ENCODE data around the gene LSM11.

DNA sequence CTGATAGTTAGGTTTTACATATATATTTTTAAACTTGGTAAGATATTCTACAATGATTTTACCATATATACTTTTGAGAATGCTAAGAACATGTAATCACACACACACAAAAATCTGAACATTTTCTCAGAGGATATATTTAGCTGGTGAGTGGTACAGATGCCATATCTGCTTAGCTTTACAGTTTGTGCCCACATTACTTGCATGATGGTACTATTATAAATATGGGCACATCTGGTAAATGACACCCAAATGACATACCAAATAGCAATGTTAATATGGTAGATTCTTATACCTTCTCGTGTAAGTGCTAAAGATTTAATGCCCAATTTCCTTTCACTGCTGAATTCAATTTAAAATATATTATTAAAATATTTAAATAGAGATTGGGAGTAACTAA, 56.6 kb downstream of the LSM11 start:
- TF ChIP-seq, protein P1, sequence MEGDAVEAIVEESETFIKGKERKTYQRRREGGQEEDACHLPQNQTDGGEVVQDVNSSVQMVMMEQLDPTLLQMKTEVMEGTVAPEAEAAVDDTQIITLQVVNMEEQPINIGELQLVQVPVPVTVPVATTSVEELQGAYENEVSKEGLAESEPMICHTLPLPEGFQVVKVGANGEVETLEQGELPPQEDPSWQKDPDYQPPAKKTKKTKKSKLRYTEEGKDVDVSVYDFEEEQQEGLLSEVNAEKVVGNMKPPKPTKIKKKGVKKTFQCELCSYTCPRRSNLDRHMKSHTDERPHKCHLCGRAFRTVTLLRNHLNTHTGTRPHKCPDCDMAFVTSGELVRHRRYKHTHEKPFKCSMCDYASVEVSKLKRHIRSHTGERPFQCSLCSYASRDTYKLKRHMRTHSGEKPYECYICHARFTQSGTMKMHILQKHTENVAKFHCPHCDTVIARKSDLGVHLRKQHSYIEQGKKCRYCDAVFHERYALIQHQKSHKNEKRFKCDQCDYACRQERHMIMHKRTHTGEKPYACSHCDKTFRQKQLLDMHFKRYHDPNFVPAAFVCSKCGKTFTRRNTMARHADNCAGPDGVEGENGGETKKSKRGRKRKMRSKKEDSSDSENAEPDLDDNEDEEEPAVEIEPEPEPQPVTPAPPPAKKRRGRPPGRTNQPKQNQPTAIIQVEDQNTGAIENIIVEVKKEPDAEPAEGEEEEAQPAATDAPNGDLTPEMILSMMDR (IDR thresholded peaks at IDR 0.05) = no peak
- no peak for TF ChIP-seq POLR2A (IDR thresholded peaks at IDR 0.05)

Data from lower leg skin (tissue), 3 donors.